Measurements from ENCODE around the gene TDRD1. TPM values are rescaled to one million over a fixed set of nuclear protein-coding genes. Genes with fewer than 3 reads are reported as not detected.
A peak's percentile ranks its signal among the peaks of the same experiment; 100 is the strongest.

Gene TDRD1
- total RNA-seq, 2 donors from 2014 or later, result 0.05 to 0.57 TPM

- H3K9ac ChIP-seq (ENCODE audit: low read depth in 2 of 2, low read length in 2 of 2), result no peak overlapping the region
- H3K27ac ChIP-seq, result no peak overlapping the region
- no peak for DNase-seq
- H3K36me3 ChIP-seq, result no peaks in the 10 kb centered on the region
- H3K27me3 ChIP-seq, result no peaks in the 10 kb centered on the region
- H3K4me3 ChIP-seq, result no peak overlapping the region
- H3K4me1 ChIP-seq, result no peaks in the 10 kb centered on the region
- no peak for TF ChIP-seq CTCF (IDR thresholded peaks at IDR 0.05)
- no peaks in the 10 kb centered on the region for H3K9me3 ChIP-seq
- intact Hi-C loops (cut with DNase I), result no loop called here
Observed at GRCh38 chr10:114256822-114257221, 77.7 kb downstream of the TDRD1 start.

GRCh38 chr10:114257498-114257897, 78.3 kb downstream of the TDRD1 start:
- no peak for TF ChIP-seq CTCF (IDR thresholded peaks at IDR 0.05)
- Histone ChIP-seq H3K9ac (ENCODE audit: low read depth in 2 of 2, low read length in 2 of 2) (peak overlapping the region in 1 of 2 donors; percentile 15), H3K4me1 (no peaks in the 10 kb centered on the region), H3K4me3 (no peak overlapping the region), H3K27me3 (no peaks in the 10 kb centered on the region), H3K36me3 (no peaks in the 10 kb centered on the region), H3K27ac (peak overlapping the region; percentile 25), H3K9me3 (no peaks in the 10 kb centered on the region)
- intact Hi-C loops (cut with DNase I), result no loop called here
- DNase-seq, result no peak

- no peak for TF ChIP-seq CTCF (IDR thresholded peaks at IDR 0.05)
- peak overlapping the region in 1 of 2 donors; percentile 15 for H3K9ac ChIP-seq (ENCODE audit: low read depth in 2 of 2, low read length in 2 of 2)
- H3K4me3 ChIP-seq, result no peak overlapping the region
- H3K27me3 ChIP-seq, result no peaks in the 10 kb centered on the region
- intact Hi-C loops (cut with DNase I), result no loop called here
- no peaks in the 10 kb centered on the region for H3K4me1 ChIP-seq
- peak; percentile 58 for DNase-seq
- no peaks in the 10 kb centered on the region for H3K36me3 ChIP-seq
- H3K9me3 ChIP-seq, result no peaks in the 10 kb centered on the region
- peak overlapping the region; percentile 25 for H3K27ac ChIP-seq
Observed at GRCh38 chr10:114258274-114258840, 79.2 kb downstream of the TDRD1 start.

GRCh38 chr10:114259824-114260223, 80.7 kb downstream of the TDRD1 start:
- no peaks in the 10 kb centered on the region for H3K9me3 ChIP-seq
- H3K36me3 ChIP-seq, result no peaks in the 10 kb centered on the region
- H3K9ac ChIP-seq (ENCODE audit: low read depth in 2 of 2, low read length in 2 of 2), result no peak overlapping the region
- H3K4me1 ChIP-seq, result no peaks in the 10 kb centered on the region
- no peaks in the 10 kb centered on the region for H3K27me3 ChIP-seq
- no peak for TF ChIP-seq CTCF (IDR thresholded peaks at IDR 0.05)
- no peak for DNase-seq
- intact Hi-C loops (cut with DNase I), result no loop called here
- H3K27ac ChIP-seq, result peak overlapping the region; percentile 42
- H3K4me3 ChIP-seq, result no peak overlapping the region

GRCh38 chr10:114260366-114260765, 81.2 kb downstream of the TDRD1 start:
- no peak overlapping the region for H3K9ac ChIP-seq (ENCODE audit: low read depth in 2 of 2, low read length in 2 of 2)
- no peak for TF ChIP-seq CTCF (IDR thresholded peaks at IDR 0.05)
- H3K36me3 ChIP-seq, result no peaks in the 10 kb centered on the region
- DNase-seq, result no peak
- no peaks in the 10 kb centered on the region for H3K4me1 ChIP-seq
- H3K4me3 ChIP-seq, result no peak overlapping the region
- peak overlapping the region; percentile 42 for H3K27ac ChIP-seq
- no peaks in the 10 kb centered on the region for H3K27me3 ChIP-seq
- no peaks in the 10 kb centered on the region for H3K9me3 ChIP-seq
- intact Hi-C loops (cut with DNase I), result no loop called here
